ENCODE measurements around the gene AUTS2. TPM values are rescaled to one million over a fixed set of nuclear protein-coding genes. Genes with fewer than 3 reads are reported as not detected.

Gene AUTS2
- total RNA-seq, 1 donor from 2014 or later: 80.6 TPM

DNA sequence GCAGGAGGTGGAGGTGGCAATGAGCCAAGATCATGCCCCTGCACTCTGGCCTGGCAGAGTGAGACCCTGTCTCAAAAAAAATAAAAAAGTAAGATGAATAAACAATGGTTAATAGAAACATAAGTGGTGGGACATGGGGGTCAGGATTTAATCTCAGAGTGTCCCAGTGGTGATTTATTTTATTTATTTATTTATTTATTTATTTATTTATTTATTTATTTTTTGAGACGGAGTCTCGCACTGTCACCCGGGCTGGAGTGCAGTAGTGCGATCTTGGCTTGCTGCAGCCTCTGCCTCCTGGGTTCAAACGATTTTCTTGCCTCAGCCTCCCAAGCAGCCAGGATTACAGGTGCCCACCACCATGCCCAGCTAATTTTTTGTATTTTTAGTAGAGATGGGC, 1051.0 kb downstream of the AUTS2 start:
- Mint-ChIP-seq H3K4me3 (ENCODE audit: unreplicated experiment) (no peak overlapping the region), H3K27ac (ENCODE audit: unreplicated experiment) (no peak overlapping the region), H3K9me3 (ENCODE audit: unreplicated experiment) (no peaks in the 10 kb centered on the region), H3K36me3 (ENCODE audit: unreplicated experiment) (peaks cover 3% of the 10 kb centered on the region), H3K4me1 (ENCODE audit: unreplicated experiment) (no peaks in the 10 kb centered on the region), H3K27me3 (ENCODE audit: unreplicated experiment) (no peaks in the 10 kb centered on the region)
- DNase-seq (ENCODE audit: extremely low spot score, unreplicated experiment): no peak
- TF ChIP-seq, protein P1, sequence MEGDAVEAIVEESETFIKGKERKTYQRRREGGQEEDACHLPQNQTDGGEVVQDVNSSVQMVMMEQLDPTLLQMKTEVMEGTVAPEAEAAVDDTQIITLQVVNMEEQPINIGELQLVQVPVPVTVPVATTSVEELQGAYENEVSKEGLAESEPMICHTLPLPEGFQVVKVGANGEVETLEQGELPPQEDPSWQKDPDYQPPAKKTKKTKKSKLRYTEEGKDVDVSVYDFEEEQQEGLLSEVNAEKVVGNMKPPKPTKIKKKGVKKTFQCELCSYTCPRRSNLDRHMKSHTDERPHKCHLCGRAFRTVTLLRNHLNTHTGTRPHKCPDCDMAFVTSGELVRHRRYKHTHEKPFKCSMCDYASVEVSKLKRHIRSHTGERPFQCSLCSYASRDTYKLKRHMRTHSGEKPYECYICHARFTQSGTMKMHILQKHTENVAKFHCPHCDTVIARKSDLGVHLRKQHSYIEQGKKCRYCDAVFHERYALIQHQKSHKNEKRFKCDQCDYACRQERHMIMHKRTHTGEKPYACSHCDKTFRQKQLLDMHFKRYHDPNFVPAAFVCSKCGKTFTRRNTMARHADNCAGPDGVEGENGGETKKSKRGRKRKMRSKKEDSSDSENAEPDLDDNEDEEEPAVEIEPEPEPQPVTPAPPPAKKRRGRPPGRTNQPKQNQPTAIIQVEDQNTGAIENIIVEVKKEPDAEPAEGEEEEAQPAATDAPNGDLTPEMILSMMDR (IDR thresholded peaks at IDR 0.05): no peak

- no peaks in the 10 kb centered on the region for H3K4me1 Mint-ChIP-seq (ENCODE audit: unreplicated experiment)
- no peak for DNase-seq (ENCODE audit: extremely low spot score, unreplicated experiment)
- TF ChIP-seq, protein P1 (IDR thresholded peaks at IDR 0.05): no peak
- no peaks in the 10 kb centered on the region for H3K9me3 Mint-ChIP-seq (ENCODE audit: unreplicated experiment)
- H3K27me3 Mint-ChIP-seq (ENCODE audit: unreplicated experiment): no peaks in the 10 kb centered on the region
- peaks cover 3% of the 10 kb centered on the region for H3K36me3 Mint-ChIP-seq (ENCODE audit: unreplicated experiment)
- H3K27ac Mint-ChIP-seq (ENCODE audit: unreplicated experiment): no peak overlapping the region
- no peak overlapping the region for H3K4me3 Mint-ChIP-seq (ENCODE audit: unreplicated experiment)
Observed at GRCh38 chr7:70654146-70654545, 1055.9 kb downstream of the AUTS2 start.

DNA sequence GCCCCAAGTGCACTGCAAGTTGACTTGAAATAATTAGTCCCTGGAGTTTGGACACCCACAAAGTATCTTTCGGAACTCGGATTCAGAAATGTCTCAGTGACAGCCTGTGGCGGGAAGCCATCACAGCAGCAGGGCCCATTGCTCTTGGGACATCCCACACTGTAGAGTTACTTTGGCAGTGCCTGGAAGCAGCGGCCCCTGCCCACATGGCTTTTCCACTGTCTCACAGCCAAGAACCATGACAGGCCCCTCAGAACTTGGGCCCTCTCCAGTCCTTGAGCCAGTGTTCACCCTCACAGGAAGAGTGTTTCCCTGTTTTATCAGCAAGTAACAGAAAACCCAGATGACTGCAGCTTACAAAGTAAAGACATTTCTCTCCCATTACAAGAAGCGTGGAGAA, 1056.7 kb downstream of the AUTS2 start:
- H3K27ac Mint-ChIP-seq (ENCODE audit: unreplicated experiment): no peak overlapping the region
- no peaks in the 10 kb centered on the region for H3K4me1 Mint-ChIP-seq (ENCODE audit: unreplicated experiment)
- no peaks in the 10 kb centered on the region for H3K27me3 Mint-ChIP-seq (ENCODE audit: unreplicated experiment)
- no peak overlapping the region for H3K4me3 Mint-ChIP-seq (ENCODE audit: unreplicated experiment)
- no peaks in the 10 kb centered on the region for H3K9me3 Mint-ChIP-seq (ENCODE audit: unreplicated experiment)
- TF ChIP-seq, protein P1 (IDR thresholded peaks at IDR 0.05): no peak
- DNase-seq (ENCODE audit: extremely low spot score, unreplicated experiment): no peak
- H3K36me3 Mint-ChIP-seq (ENCODE audit: unreplicated experiment): peaks cover 3% of the 10 kb centered on the region

GRCh38 chr7:70655694-70656093, 1057.4 kb downstream of the AUTS2 start:
- Mint-ChIP-seq H3K27me3 (ENCODE audit: unreplicated experiment) (no peaks in the 10 kb centered on the region), H3K9me3 (ENCODE audit: unreplicated experiment) (no peaks in the 10 kb centered on the region), H3K27ac (ENCODE audit: unreplicated experiment) (no peak overlapping the region), H3K36me3 (ENCODE audit: unreplicated experiment) (peaks cover 3% of the 10 kb centered on the region), H3K4me1 (ENCODE audit: unreplicated experiment) (no peaks in the 10 kb centered on the region), H3K4me3 (ENCODE audit: unreplicated experiment) (no peak overlapping the region)
- TF ChIP-seq, protein P1 (IDR thresholded peaks at IDR 0.05): no peak
- DNase-seq (ENCODE audit: extremely low spot score, unreplicated experiment): no peak

DNA sequence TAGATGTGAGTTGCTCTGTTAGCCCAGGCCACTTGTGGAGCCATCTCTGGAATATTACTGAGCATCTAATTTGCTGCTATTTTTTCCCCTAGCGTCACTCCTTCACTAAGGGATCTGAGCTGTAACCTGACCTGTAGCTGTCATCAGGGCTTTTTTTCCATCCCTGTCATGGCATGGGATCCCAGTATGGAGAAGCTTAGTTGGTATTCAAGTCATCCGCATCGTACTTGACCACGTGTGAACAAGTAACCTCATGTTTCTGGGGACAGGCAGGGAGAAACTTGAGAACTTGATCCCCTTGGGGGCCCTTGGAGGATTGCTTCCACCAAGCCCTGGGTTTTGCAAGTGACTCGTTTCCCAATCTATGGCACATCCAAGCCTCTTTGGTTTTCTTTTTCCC, 1059.3 kb downstream of the AUTS2 start:
- TF ChIP-seq, protein P1 (IDR thresholded peaks at IDR 0.05): no peak
- H3K27me3 Mint-ChIP-seq (ENCODE audit: unreplicated experiment): no peaks in the 10 kb centered on the region
- no peaks in the 10 kb centered on the region for H3K36me3 Mint-ChIP-seq (ENCODE audit: unreplicated experiment)
- no peak overlapping the region for H3K4me3 Mint-ChIP-seq (ENCODE audit: unreplicated experiment)
- H3K4me1 Mint-ChIP-seq (ENCODE audit: unreplicated experiment): no peaks in the 10 kb centered on the region
- DNase-seq (ENCODE audit: extremely low spot score, unreplicated experiment): no peak
- no peaks in the 10 kb centered on the region for H3K9me3 Mint-ChIP-seq (ENCODE audit: unreplicated experiment)
- H3K27ac Mint-ChIP-seq (ENCODE audit: unreplicated experiment): no peak overlapping the region
